Measurements from ENCODE around the gene FMN1. TPM values are rescaled to one million over a fixed set of nuclear protein-coding genes. Genes with fewer than 3 reads are reported as not detected.
A peak's percentile ranks its signal among the peaks of the same experiment; 100 is the strongest.

Gene FMN1
- total and polyA plus RNA-seq, 2 of the 8 experiments (the other 6 are each of a cell fraction or from before 2014, with no cell fraction given): 0.27 to 3.7 TPM

GRCh38 chr15:32965897-32966296 is 228.6 kb downstream of the FMN1 start:
- no peaks in the 10 kb centered on the region for H4K20me1 ChIP-seq (replicated peaks in 1 of 2; ENCODE audit: control insufficient read depth in 1 of 2, insufficient read depth in 2 of 2, low read length in 2 of 2)
- no peak overlapping the region for H2AK5ac ChIP-seq (ENCODE audit: low read depth, low read length)
- FAIRE-seq (no peak), DNase-seq (ENCODE audit: low read depth in 1 of 2, low spot score in 2 of 2) (no peak)
- no peak overlapping the region for H3K23ac ChIP-seq (ENCODE audit: insufficient read length)
- peak overlapping the region; percentile 5 for H4K5ac ChIP-seq (ENCODE audit: insufficient read length, low read depth, low read length)
- no peak overlapping the region for H3K4me3 ChIP-seq (ENCODE audit: extremely low read depth in 1 of 4, insufficient read depth in 2 of 4, low read depth in 3 of 4, low read length in 4 of 4)
- no peak overlapping the region for H3K18ac ChIP-seq (ENCODE audit: extremely low read depth, low read length)
- no peaks in the 10 kb centered on the region for H3K27me3 ChIP-seq (replicated peaks in 1 of 4; ENCODE audit: control insufficient read depth in 3 of 4, extremely low read depth in 1 of 4, insufficient read depth in 3 of 4, low read length in 3 of 4)
- H3K4me2 ChIP-seq (ENCODE audit: insufficient read depth in 1 of 2, low read depth in 2 of 2, low read length in 2 of 2): no peak overlapping the region
- ChIA-PET POLR2A (ENCODE audit: partially characterized antibody) (no interaction called here), CTCF (ENCODE audit: partially characterized antibody) (interaction anchor here (1.0 to 1.6 kb wide), 4 partner anchors 10 to 31 kb away, joined by 3 to 4 read pairs (median 3); no protein-coding TSS in a partner anchor)
- WGBS, 2 experiments (ENCODE audit: extremely low coverage in 1 of 2, insufficient coverage in 1 of 2, insufficient read length in 1 of 2, insufficient replicate concordance in 2 of 2, low coverage in 1 of 2, low lambda C conversion rate in 2 of 2, missing lambda C conversion rate in 1 of 2): 91% methylated on average over 6 of the region's 6 CpGs; no CpG with 5 or more reads in 1 of the 2 experiments
- no peak overlapping the region for H4K91ac ChIP-seq (replicated peaks; ENCODE audit: insufficient read length, low read length)
- H3K79me2 ChIP-seq (ENCODE audit: control insufficient read depth in 1 of 2, insufficient read depth in 2 of 2, low read length in 2 of 2): no peaks in the 10 kb centered on the region
- H3K79me1 ChIP-seq (ENCODE audit: low read depth, low read length): no peaks in the 10 kb centered on the region
- TF ChIP-seq POU5F1 (IDR thresholded peaks at IDR 0.05; ENCODE audit: low read depth, low read length) (no peak), KDM1A (IDR thresholded peaks at IDR 0.05; ENCODE audit: borderline replicate concordance, low read length) (no peak), SAP30 (IDR thresholded peaks at IDR 0.05; ENCODE audit: insufficient read depth, insufficient replicate concordance, low read length) (no peak), SUZ12 (IDR thresholded peaks at IDR 0.05; ENCODE audit: low read length) (no peak), JUN (IDR thresholded peaks at IDR 0.05; ENCODE audit: low read depth, low read length) (no peak), BRCA1 (IDR thresholded peaks at IDR 0.05; ENCODE audit: low read depth, low read length) (no peak), HDAC6 (IDR thresholded peaks at IDR 0.05; ENCODE audit: low read depth, low read length) (no peak), POLR2AphosphoS5 (IDR thresholded peaks at IDR 0.05; ENCODE audit: low read depth, low read length) (no peak)
- H3K9ac ChIP-seq (replicated peaks in 1 of 4; ENCODE audit: extremely low read depth in 1 of 4, low read depth in 3 of 4, low read length in 3 of 4): no peak overlapping the region
- H3K23me2 ChIP-seq (ENCODE audit: low read depth, low read length): no peaks in the 10 kb centered on the region
- no peak overlapping the region for H2AFZ ChIP-seq (ENCODE audit: low read length)
- no peak overlapping the region for H2BK5ac ChIP-seq (ENCODE audit: low read depth, low read length)
- H2BK15ac ChIP-seq (ENCODE audit: low read length): no peak overlapping the region; the same call in 1 of the 2 replicates
- no peaks in the 10 kb centered on the region for H3K36me3 ChIP-seq (ENCODE audit: control insufficient read depth in 2 of 4, insufficient read depth in 4 of 4, low read length in 3 of 4)
- H2BK20ac ChIP-seq (ENCODE audit: low read length): no peak overlapping the region
- H3K14ac ChIP-seq (ENCODE audit: insufficient read length): no peak overlapping the region
- no peak overlapping the region for H3K27ac ChIP-seq (ENCODE audit: low read depth, low read length)
- H3K9me3 ChIP-seq (ENCODE audit: insufficient read depth in 2 of 2, low read depth in 1 of 2, low read length in 1 of 2): no peaks in the 10 kb centered on the region
- H2BK12ac ChIP-seq (ENCODE audit: low read depth, low read length): no peak overlapping the region
- no peak overlapping the region for H3K4ac ChIP-seq (replicated peaks; ENCODE audit: insufficient read length, low read depth, low read length)
- no peak overlapping the region for H2BK120ac ChIP-seq (replicated peaks; ENCODE audit: low read depth, low read length)
- no peak overlapping the region for H3K56ac ChIP-seq (replicated peaks; ENCODE audit: insufficient read length, low read depth, low read length)
- no peaks in the 10 kb centered on the region for H3K4me1 ChIP-seq (replicated peaks in 1 of 4; ENCODE audit: control insufficient read depth in 3 of 4, insufficient read depth in 4 of 4, low read length in 3 of 4)
- H4K8ac ChIP-seq (ENCODE audit: extremely low read depth, insufficient read depth, low read length): no peak overlapping the region
